Testis (tissue), 2 donors: ENCODE results near the gene EZH2.

ENCODE experiments used
- POLR2A ChIP-seq: fragments of 450-650 bp; IDR thresholded peaks from one replicate; pipeline ENCODE4 v1.6.1; 2017; ENCODE audit warnings: antibody characterized with exemption, mild to moderate bottlenecking, moderate library complexity
- TF ChIP-seq, protein P1 (sequence below), 3 experiments: fragments of 450-650 bp in 2 of 3; fragments of 200-600 bp in 1 of 3; sonication (generic) in 1 of 3; IDR thresholded peaks; one replicate each; pipeline ENCODE4 v1.5.1; 2016 to 2019; ENCODE audit warnings: antibody characterized with exemption in 3 of 3, mild to moderate bottlenecking in 2 of 3, moderate library complexity in 1 of 3

- TF ChIP-seq, protein P1, sequence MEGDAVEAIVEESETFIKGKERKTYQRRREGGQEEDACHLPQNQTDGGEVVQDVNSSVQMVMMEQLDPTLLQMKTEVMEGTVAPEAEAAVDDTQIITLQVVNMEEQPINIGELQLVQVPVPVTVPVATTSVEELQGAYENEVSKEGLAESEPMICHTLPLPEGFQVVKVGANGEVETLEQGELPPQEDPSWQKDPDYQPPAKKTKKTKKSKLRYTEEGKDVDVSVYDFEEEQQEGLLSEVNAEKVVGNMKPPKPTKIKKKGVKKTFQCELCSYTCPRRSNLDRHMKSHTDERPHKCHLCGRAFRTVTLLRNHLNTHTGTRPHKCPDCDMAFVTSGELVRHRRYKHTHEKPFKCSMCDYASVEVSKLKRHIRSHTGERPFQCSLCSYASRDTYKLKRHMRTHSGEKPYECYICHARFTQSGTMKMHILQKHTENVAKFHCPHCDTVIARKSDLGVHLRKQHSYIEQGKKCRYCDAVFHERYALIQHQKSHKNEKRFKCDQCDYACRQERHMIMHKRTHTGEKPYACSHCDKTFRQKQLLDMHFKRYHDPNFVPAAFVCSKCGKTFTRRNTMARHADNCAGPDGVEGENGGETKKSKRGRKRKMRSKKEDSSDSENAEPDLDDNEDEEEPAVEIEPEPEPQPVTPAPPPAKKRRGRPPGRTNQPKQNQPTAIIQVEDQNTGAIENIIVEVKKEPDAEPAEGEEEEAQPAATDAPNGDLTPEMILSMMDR (IDR thresholded peaks at IDR 0.05), result no peak
- no peak for TF ChIP-seq POLR2A
Measured at GRCh38 chr7:148831782-148832181, 52.3 kb downstream of the EZH2 start.
